Smooth muscle cell (in vitro differentiated cells): ENCODE measurements around the gene CDHR4. TPM values are rescaled to one million over a fixed set of nuclear protein-coding genes. Genes with fewer than 3 reads are reported as not detected.

Experiments used
- DNase-seq: peaks from one replicate; lab custom pipeline; 2025; ENCODE audit not compliant: unreplicated experiment; lab: John Stamatoyannopoulos, UW
- H2AFZ ChIP-seq: fragments of 200-600 bp; sonication (generic); 2 replicates; pipeline ENCODE4 v1.6.0; 2016; ENCODE audit warnings: antibody characterized with exemption, low read depth, mild to moderate bottlenecking
- H3F3A ChIP-seq: fragments of 200-600 bp; sonication (generic); 2 replicates; pipeline ENCODE4 v1.6.0; 2017; ENCODE audit warnings: antibody characterized with exemption, low read depth
- H3K27ac ChIP-seq: fragments of 200-600 bp; sonication (generic); 2 replicates; pipeline ENCODE4 v1.5.1; 2016; ENCODE audit warnings: low read depth, mild to moderate bottlenecking
- H3K27me3 ChIP-seq: fragments of 200-600 bp; sonication (generic); 2 replicates; pipeline ENCODE4 v1.6.1; 2016; ENCODE audit warnings: low read depth, mild to moderate bottlenecking
- H3K36me3 ChIP-seq: fragments of 200-600 bp; sonication (generic); 2 replicates; pipeline ENCODE4 v1.5.1; 2016; ENCODE audit warnings: low read depth
- H3K4me1 ChIP-seq: fragments of 200-600 bp; sonication (generic); 2 replicates; pipeline ENCODE4 v1.5.1; 2016; ENCODE audit warnings: low read depth
- H3K4me2 ChIP-seq: fragments of 200-600 bp; sonication (generic); 2 replicates; pipeline ENCODE4 v1.6.0; 2016; ENCODE audit warnings: mild to moderate bottlenecking
- H3K4me3 ChIP-seq: fragments of 200-600 bp; sonication (generic); 2 replicates; pipeline ENCODE4 v1.5.1; 2016; ENCODE audit warnings: mild to moderate bottlenecking
- H3K79me2 ChIP-seq: fragments of 200-600 bp; sonication (generic); 2 replicates; pipeline ENCODE4 v1.6.0; 2016; ENCODE audit warnings: low read depth, mild to moderate bottlenecking
- H3K9ac ChIP-seq: fragments of 200-600 bp; sonication (generic); 2 replicates; pipeline ENCODE4 v1.6.0; 2016; ENCODE audit warnings: low read depth
- H3K9me3 ChIP-seq: fragments of 200-600 bp; sonication (generic); replicated peaks from 2 replicates; pipeline ENCODE4 v1.5.1; 2016; ENCODE audit warnings: low read depth
- H4K20me1 ChIP-seq: fragments of 200-600 bp; sonication (generic); 2 replicates; pipeline ENCODE4 v1.6.0; 2016; ENCODE audit warnings: low read depth
- WGBS: methylation state at CpG from one replicate; pipeline ENCODE4 v1.1.7; 2016; ENCODE audit warnings: low lambda C conversion rate; 5-methylcytosine and 5-hydroxymethylcytosine counted together
- polyA plus RNA-seq: library from polyadenylated mRNA; unstranded; fragments of >200 nt; fragmentation: Nextera tagmentation; extraction: Ambion mirVana; gene quantifications from 2 replicates; pipeline ENCODE4 v1.2.1, GENCODE V29; 2016
- total RNA-seq: library from RNA; depleted of rRNA; stranded (reverse); fragments of >200 nt; gene quantifications from 2 replicates; pipeline ENCODE4 v1.2.3, GENCODE V29; 2014
- TF ChIP-seq, protein P1 (sequence below): fragments of 200-600 bp; sonication (generic); IDR thresholded peaks from 2 replicates; pipeline ENCODE4 v1.5.1; 2017; ENCODE audit warnings: borderline replicate concordance, mild to moderate bottlenecking, antibody characterized with exemption; ENCODE audit not compliant: insufficient read depth, poor library complexity, severe bottlenecking

Gene CDHR4
- total and polyA plus RNA-seq, 2 experiments from 2014 or later, result 0.31 TPM; not detected in 1

DNA sequence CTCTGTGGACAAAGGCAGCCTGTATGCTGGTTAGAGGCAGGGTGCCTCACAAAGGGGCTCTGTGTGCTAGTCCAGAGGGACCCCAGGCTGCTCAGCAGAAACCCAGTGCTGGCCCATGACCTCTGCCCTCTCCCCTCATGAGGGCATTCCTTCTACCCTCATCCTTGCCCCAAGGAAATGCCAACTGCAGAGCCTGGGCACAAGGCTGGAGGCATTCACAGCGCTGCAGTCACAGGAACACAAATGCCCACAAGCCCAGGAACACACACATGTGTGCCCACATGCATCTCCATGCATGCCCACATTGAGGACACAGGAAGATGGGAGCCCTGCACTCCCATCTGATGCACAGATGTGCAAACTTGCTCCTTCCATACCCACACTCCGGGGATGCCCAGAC lies 7.2 kb upstream of the CDHR4 start:
- H3K4me1 ChIP-seq, result peaks cover 6% of the 10 kb centered on the region
- H3K79me2 ChIP-seq, result no peaks in the 10 kb centered on the region
- H2AFZ ChIP-seq, result no peak overlapping the region
- no peaks in the 10 kb centered on the region for H3K36me3 ChIP-seq
- TF ChIP-seq, protein P1, sequence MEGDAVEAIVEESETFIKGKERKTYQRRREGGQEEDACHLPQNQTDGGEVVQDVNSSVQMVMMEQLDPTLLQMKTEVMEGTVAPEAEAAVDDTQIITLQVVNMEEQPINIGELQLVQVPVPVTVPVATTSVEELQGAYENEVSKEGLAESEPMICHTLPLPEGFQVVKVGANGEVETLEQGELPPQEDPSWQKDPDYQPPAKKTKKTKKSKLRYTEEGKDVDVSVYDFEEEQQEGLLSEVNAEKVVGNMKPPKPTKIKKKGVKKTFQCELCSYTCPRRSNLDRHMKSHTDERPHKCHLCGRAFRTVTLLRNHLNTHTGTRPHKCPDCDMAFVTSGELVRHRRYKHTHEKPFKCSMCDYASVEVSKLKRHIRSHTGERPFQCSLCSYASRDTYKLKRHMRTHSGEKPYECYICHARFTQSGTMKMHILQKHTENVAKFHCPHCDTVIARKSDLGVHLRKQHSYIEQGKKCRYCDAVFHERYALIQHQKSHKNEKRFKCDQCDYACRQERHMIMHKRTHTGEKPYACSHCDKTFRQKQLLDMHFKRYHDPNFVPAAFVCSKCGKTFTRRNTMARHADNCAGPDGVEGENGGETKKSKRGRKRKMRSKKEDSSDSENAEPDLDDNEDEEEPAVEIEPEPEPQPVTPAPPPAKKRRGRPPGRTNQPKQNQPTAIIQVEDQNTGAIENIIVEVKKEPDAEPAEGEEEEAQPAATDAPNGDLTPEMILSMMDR, result no peak
- H3K4me2 ChIP-seq, result no peak overlapping the region
- H3F3A ChIP-seq, result no peaks in the 10 kb centered on the region
- H3K27ac ChIP-seq, result no peak overlapping the region
- no peaks in the 10 kb centered on the region for H4K20me1 ChIP-seq
- no peaks in the 10 kb centered on the region for H3K27me3 ChIP-seq
- H3K9me3 ChIP-seq, result no peaks in the 10 kb centered on the region
- WGBS, result 88% methylated on average over 2 of the region's 2 CpGs
- no peak for DNase-seq
- no peak overlapping the region for H3K4me3 ChIP-seq
- H3K9ac ChIP-seq, result no peak overlapping the region

- Histone ChIP-seq H3K4me3 (no peak overlapping the region), H2AFZ (no peak overlapping the region), H3K79me2 (no peaks in the 10 kb centered on the region), H3F3A (no peaks in the 10 kb centered on the region), H3K4me2 (peak overlapping the region; percentile 61), H3K27ac (peak overlapping the region; percentile 4), H3K27me3 (no peaks in the 10 kb centered on the region), H3K36me3 (no peaks in the 10 kb centered on the region), H3K9me3 (no peaks in the 10 kb centered on the region), H4K20me1 (no peaks in the 10 kb centered on the region), H3K4me1 (peaks cover 6% of the 10 kb centered on the region), H3K9ac (no peak overlapping the region)
- peak; percentile 33 for DNase-seq
- TF ChIP-seq, protein P1, result no peak
- 32% methylated on average over 9 of the region's 11 CpGs for WGBS
These were observed 6.4 kb upstream of the CDHR4 start for GRCh38 chr3:49805897-49806701.

GRCh38 chr3:49805367-49805782 lies 5.7 kb upstream of the CDHR4 start:
- Histone ChIP-seq H3K27ac (peak overlapping the region; percentile 4), H3K9me3 (no peaks in the 10 kb centered on the region)

More at GRCh38 chr3:49805367-49805782, 5.7 kb upstream of the CDHR4 start:
- Histone ChIP-seq H3K27me3 (no peaks in the 10 kb centered on the region), H4K20me1 (no peaks in the 10 kb centered on the region), H3K4me3 (no peak overlapping the region), H2AFZ (no peak overlapping the region), H3K4me2 (peak overlapping the region; percentile 61), H3K9ac (no peak overlapping the region), H3K4me1 (peaks cover 6% of the 10 kb centered on the region), H3K36me3 (no peaks in the 10 kb centered on the region), H3K79me2 (no peaks in the 10 kb centered on the region), H3F3A (no peaks in the 10 kb centered on the region)
- DNase-seq, result no peak
- WGBS, result 62% methylated on average over 3 of the region's 3 CpGs
- TF ChIP-seq, protein P1, result no peak
